ENCODE results near the gene METTL18.
A peak's percentile ranks its signal among the peaks of the same experiment; 100 is the strongest.
"Not testable (repeated sequence)": the region's sequence is repeated elsewhere in the genome, so short reads cannot be mapped to it uniquely, and the experiment has no call there.

METTL18 gene

GRCh38 chr1:169794530-169795416 lies at the start of gene METTL18:
METTL18 (minus strand) TSS chr1:169794907; CDS start chr1:169793695, 1,212 bp downstream.
- DNase-seq: peak; percentile 90

- no peak for DNase-seq
Measured at GRCh38 chr1:169838942-169839341, 44.2 kb upstream of the METTL18 start.

GRCh38 chr1:169836198-169836597 lies 41.5 kb upstream of the METTL18 start:
- no peak for DNase-seq

GRCh38 chr1:169835647-169836046 lies 40.9 kb upstream of the METTL18 start:
- no peak for DNase-seq

- no peak for DNase-seq
Measured at GRCh38 chr1:169834869-169835268, 40.2 kb upstream of the METTL18 start.

GRCh38 chr1:169833179-169833901 lies 38.6 kb upstream of the METTL18 start:
- no peak for DNase-seq

- no peak for DNase-seq
Measured at GRCh38 chr1:169829671-169830070, 35.0 kb upstream of the METTL18 start.

- no peak for DNase-seq
Measured at GRCh38 chr1:169824153-169824552, 29.4 kb upstream of the METTL18 start.

GRCh38 chr1:169821500-169821899 lies 26.8 kb upstream of the METTL18 start:
- no peak for DNase-seq

GRCh38 chr1:169816617-169817016 lies 21.9 kb upstream of the METTL18 start:
- no peak for DNase-seq

GRCh38 chr1:169814265-169814664 lies 19.6 kb upstream of the METTL18 start:
- no peak for DNase-seq

- no peak for DNase-seq
Measured at GRCh38 chr1:169812131-169812530, 17.4 kb upstream of the METTL18 start.

GRCh38 chr1:169811418-169812035 lies 16.8 kb upstream of the METTL18 start:
- not testable (repeated sequence) for DNase-seq

- no peak for DNase-seq
Measured at GRCh38 chr1:169809370-169810095, 14.8 kb upstream of the METTL18 start.

GRCh38 chr1:169804941-169805340 lies 10.2 kb upstream of the METTL18 start:
- no peak for DNase-seq

GRCh38 chr1:169802888-169803287 lies 8.2 kb upstream of the METTL18 start:
- DNase-seq: no peak

GRCh38 chr1:169797281-169797680 lies 2.6 kb upstream of the METTL18 start:
- no peak for DNase-seq

- no peak for DNase-seq
Measured at GRCh38 chr1:169796274-169796810, 1.6 kb upstream of the METTL18 start.

- DNase-seq: no peak
Measured at GRCh38 chr1:169795687-169796086, 980 bp upstream of the METTL18 start.

GRCh38 chr1:169793730-169794129 lies 977 bp downstream of the METTL18 start:
- DNase-seq: no peak

- no peak for DNase-seq
Measured at GRCh38 chr1:169788402-169788801, 6.3 kb downstream of the METTL18 start.

GRCh38 chr1:169786974-169787373 lies 7.7 kb downstream of the METTL18 start:
- DNase-seq: no peak

- DNase-seq: no peak
Measured at GRCh38 chr1:169785267-169785666, 9.4 kb downstream of the METTL18 start.

Measured in activated effector memory CD4-positive, alpha-beta T cell treated with Interleukin-2 at 50 U/mL for 16 hours (primary cell).